ENCODE results near the gene PFDN4. TPM values are rescaled to one million over a fixed set of nuclear protein-coding genes. Genes with fewer than 3 reads are reported as not detected.

Gene PFDN4
- total and polyA plus RNA-seq, 2 of the 13 experiments (the other 11 are each of a cell fraction or from before 2014, with no cell fraction given): 59.8 to 227 TPM

GRCh38 chr20:54197621-54198604, 10.0 kb upstream of the PFDN4 start (continued):
- TF ChIP-seq UBTF (CRISPR knock-in tag; IDR thresholded peaks at IDR 0.05): no peak
- no peak for TF ChIP-seq ZNF367 (CRISPR knock-in tag; IDR thresholded peaks at IDR 0.05; ENCODE audit: borderline replicate concordance)
- no peak for TF ChIP-seq ZBTB8A (CRISPR knock-in tag; IDR thresholded peaks at IDR 0.05; ENCODE audit: borderline replicate concordance, low read depth)
- peak; percentile 27; the same call in 1 of the 2 replicates for TF ChIP-seq KLF11 (CRISPR knock-in tag; IDR thresholded peaks at IDR 0.05)
- no peak for TF ChIP-seq ZNF496 (CRISPR knock-in tag; IDR thresholded peaks at IDR 0.05; ENCODE audit: insufficient replicate concordance)
- no peak for TF ChIP-seq ZNF510 (CRISPR knock-in tag; IDR thresholded peaks at IDR 0.05; ENCODE audit: low read depth)
- TF ChIP-seq NRL (CRISPR knock-in tag; IDR thresholded peaks at IDR 0.05; ENCODE audit: borderline replicate concordance): no peak
- TF ChIP-seq, protein P1, sequence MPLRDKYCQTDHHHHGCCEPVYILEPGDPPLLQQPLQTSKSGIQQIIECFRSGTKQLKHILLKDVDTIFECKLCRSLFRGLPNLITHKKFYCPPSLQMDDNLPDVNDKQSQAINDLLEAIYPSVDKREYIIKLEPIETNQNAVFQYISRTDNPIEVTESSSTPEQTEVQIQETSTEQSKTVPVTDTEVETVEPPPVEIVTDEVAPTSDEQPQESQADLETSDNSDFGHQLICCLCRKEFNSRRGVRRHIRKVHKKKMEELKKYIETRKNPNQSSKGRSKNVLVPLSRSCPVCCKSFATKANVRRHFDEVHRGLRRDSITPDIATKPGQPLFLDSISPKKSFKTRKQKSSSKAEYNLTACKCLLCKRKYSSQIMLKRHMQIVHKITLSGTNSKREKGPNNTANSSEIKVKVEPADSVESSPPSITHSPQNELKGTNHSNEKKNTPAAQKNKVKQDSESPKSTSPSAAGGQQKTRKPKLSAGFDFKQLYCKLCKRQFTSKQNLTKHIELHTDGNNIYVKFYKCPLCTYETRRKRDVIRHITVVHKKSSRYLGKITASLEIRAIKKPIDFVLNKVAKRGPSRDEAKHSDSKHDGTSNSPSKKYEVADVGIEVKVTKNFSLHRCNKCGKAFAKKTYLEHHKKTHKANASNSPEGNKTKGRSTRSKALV (CRISPR knock-in tag; IDR thresholded peaks at IDR 0.05): no peak
- no peak for TF ChIP-seq ZNF530 (CRISPR knock-in tag; IDR thresholded peaks at IDR 0.05; ENCODE audit: low read depth)
- TF ChIP-seq HDAC1 (CRISPR knock-in tag; IDR thresholded peaks at IDR 0.05): no peak
- TF ChIP-seq SAP130 (CRISPR knock-in tag; IDR thresholded peaks at IDR 0.05; ENCODE audit: low read depth): peak; percentile 45; the same call in 1 of the 2 replicates
